Measurements from ENCODE around the gene IFT74.

IFT74 gene

GRCh38 chr9:26974927-26975326, 18.7 kb downstream of the IFT74 start:
- DNase-seq (ENCODE audit: low read depth), result no peak

GRCh38 chr9:26975728-26976707, 19.8 kb downstream of the IFT74 start:
- DNase-seq (ENCODE audit: low read depth), result no peak

GRCh38 chr9:26983340-26983739, 27.1 kb downstream of the IFT74 start:
- no peak for DNase-seq (ENCODE audit: low read depth)

- no peak for DNase-seq (ENCODE audit: low read depth)
Observed at GRCh38 chr9:26995810-26996209, 39.6 kb downstream of the IFT74 start.

- DNase-seq (ENCODE audit: low read depth), result no peak
Observed at GRCh38 chr9:27003426-27004077, 47.3 kb downstream of the IFT74 start.

- no peak for DNase-seq (ENCODE audit: low read depth)
Observed at GRCh38 chr9:27005491-27005890, 49.3 kb downstream of the IFT74 start, which contains the start of gene LRRC19. Gene LRRC19, minus strand, starts transcription at chr9:27005672. Its CDS starts 5,978 bp downstream, at chr9:26999694.

- no peak for DNase-seq (ENCODE audit: low read depth)
Observed at GRCh38 chr9:27019589-27019988, 63.4 kb downstream of the IFT74 start.

GRCh38 chr9:27022920-27023319, 66.7 kb downstream of the IFT74 start:
- DNase-seq (ENCODE audit: low read depth), result no peak

GRCh38 chr9:27029186-27029585, 73.0 kb downstream of the IFT74 start:
- DNase-seq (ENCODE audit: low read depth), result no peak

- peak; percentile 3 for DNase-seq (ENCODE audit: low read depth)
Observed at GRCh38 chr9:27033815-27034403, 77.7 kb downstream of the IFT74 start.

GRCh38 chr9:27037499-27037898, 81.3 kb downstream of the IFT74 start:
- no peak for DNase-seq (ENCODE audit: low read depth)

GRCh38 chr9:27041746-27042145, 85.5 kb downstream of the IFT74 start:
- DNase-seq (ENCODE audit: low read depth), result no peak

GRCh38 chr9:27042476-27042875, 86.3 kb downstream of the IFT74 start:
- DNase-seq (ENCODE audit: low read depth), result no peak

- no peak for DNase-seq (ENCODE audit: low read depth)
Observed at GRCh38 chr9:27043176-27043575, 87.0 kb downstream of the IFT74 start.

- DNase-seq (ENCODE audit: low read depth), result no peak
Observed at GRCh38 chr9:27047136-27047535, 90.9 kb downstream of the IFT74 start.

GRCh38 chr9:27053369-27054022, 97.3 kb downstream of the IFT74 start:
- no peak for DNase-seq (ENCODE audit: low read depth)

GRCh38 chr9:27054125-27054524, 97.9 kb downstream of the IFT74 start:
- DNase-seq (ENCODE audit: low read depth), result no peak

GRCh38 chr9:27054841-27055240, 98.6 kb downstream of the IFT74 start:
- DNase-seq (ENCODE audit: low read depth), result no peak

GRCh38 chr9:27059412-27059811, 103.2 kb downstream of the IFT74 start:
- no peak for DNase-seq (ENCODE audit: low read depth)

- DNase-seq (ENCODE audit: low read depth), result no peak
Observed at GRCh38 chr9:27059907-27060306, 103.7 kb downstream of the IFT74 start.

GRCh38 chr9:27065288-27065687, 109.1 kb downstream of the IFT74 start:
- no peak for DNase-seq (ENCODE audit: low read depth)

All from activated T-helper 9 cell treated with anti-CD3 and anti-CD28 coated beads, Interleukin-2, amount 50 U/mL, for 16 hours (primary cell).